Hippocampal formation (tissue), 2 donors: ENCODE results near the gene MYO1C.

ENCODE experiments used
- DNase-seq, 2 donors: peaks; one replicate each; lab custom pipeline; 2025; lab: John Stamatoyannopoulos, UW

The MYO1C gene

GRCh38 chr17:1506649-1507267 lies 14.3 kb upstream of the MYO1C start:
- no peak for DNase-seq

DNA sequence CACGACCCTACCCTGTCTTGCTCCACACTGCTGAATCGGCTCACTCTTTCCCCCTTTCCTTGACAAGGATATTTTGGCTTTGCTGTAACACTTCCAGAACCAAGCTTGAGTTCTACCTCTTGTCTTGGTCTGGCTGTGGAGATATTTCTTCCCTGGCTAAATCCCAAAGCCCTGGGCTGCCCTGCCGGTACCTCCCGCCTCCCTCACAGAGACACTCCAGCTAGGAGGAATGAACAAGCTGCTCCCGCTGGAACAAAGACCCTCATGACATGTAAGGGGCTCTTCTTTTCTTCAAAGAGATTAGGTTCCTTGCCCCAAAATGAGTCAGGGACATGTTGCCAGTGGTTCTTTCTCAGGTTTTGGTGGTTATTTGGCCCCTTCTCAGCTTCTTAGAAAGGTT lies 13.1 kb upstream of the MYO1C start:
- no peak for DNase-seq

DNA sequence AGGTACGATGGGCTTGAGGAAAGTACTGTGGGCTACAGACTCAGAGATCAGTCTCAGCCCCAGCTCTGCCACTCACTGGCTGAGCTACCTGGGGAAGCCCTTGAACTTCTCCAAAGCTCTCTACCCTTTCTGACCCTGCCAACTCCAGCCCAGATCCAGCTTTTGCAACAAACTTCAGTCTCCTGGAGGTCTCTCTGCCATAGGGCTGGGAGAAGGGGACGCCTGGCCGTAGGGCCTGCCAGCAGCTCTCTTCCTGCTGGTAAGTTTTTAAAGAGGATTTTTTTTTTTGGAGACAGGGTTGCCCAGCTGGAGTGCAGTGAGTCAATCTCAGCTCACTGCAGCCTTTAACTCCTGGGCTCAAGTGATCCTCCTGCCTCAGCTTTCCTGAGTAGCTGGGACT lies 12.4 kb upstream of the MYO1C start:
- no peak for DNase-seq

- no peak for DNase-seq
These were observed 11.2 kb upstream of the MYO1C start for GRCh38 chr17:1503699-1504098.

GRCh38 chr17:1498869-1499268 lies 6.4 kb upstream of the MYO1C start:
- no peak for DNase-seq

DNA sequence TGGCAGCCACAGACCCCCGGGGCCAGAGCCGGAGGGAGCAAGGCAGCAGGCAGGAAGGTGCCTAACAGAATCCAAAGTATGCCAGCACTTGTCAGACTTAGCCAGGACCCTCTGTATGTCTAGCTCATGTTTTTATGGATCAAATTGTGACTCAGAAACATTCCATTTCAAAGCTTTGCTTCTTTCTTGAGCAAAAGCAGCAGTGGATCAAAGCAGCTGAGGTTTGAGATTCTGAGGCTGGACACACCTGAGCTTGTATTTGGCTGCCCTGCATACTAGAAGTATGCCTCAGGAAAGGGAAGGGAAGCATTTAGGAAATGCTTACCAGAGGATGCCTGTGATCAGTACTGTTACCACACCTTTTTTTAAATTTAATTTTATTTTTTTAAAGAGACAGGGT lies 5.7 kb upstream of the MYO1C start:
- no peak for DNase-seq

GRCh38 chr17:1497831-1498230 lies 5.3 kb upstream of the MYO1C start:
- DNase-seq: no peak

- no peak for DNase-seq
These were observed 4.4 kb upstream of the MYO1C start for GRCh38 chr17:1496869-1497268.

DNA sequence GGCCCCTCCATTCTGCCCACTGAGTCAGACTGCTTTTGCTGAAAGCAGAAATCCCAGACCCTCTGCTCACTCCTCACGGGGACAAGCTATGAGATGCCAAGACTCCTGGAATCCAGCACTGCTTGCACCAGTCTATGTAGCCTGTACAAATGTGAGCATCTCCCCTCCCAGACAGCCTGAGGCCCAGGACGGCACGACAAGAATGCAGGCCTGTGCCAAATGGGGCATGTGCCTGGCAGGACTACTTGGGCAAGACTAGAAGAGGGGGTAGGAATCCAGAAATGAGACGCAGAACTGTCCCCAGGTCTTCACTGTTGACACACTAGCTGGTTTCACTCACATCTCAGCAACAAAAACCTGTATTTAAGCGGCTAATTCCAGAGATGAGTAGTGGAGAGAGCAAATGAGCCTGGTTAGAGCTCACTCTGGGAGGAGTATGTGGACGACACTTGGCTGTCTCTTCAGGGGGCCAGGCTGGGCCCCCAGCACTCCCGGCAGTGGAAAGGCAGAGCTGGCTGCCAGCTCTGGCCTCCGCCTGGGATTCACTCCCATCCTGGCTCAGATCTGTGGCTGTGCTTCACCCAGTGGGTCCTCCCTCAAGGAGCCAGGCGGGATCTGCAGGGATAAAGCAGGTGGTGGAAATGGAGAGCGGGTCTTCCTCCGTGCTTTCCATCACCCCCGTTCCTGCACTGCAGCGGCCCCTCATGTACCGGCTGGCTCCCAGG lies 2.9 kb upstream of the MYO1C start:
- no peak for DNase-seq

DNA sequence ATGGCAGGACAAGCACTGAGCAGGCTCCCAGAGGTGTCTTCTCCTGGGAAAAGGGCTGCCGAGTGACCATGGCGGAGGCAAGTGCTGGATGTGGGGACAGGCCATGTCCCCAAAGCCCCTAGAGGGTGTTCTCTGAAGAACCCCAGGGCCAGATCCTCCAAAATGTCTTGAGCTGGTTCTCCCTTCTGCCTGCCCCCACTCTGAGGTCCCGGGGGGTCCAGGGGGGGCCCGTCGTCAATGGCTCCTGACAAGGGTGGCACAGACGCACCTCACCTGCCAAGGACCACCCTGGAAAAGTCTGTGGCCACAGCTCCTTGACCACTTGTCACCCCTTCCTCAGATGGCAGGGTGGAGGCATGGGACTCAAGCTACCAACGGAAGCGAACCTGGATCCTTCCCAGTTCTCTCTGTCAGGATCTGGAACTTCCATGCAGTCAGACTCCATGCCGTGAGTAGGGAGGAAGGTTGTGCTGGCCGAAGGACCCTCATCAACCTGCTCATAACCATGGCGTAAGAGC lies 2.3 kb upstream of the MYO1C start:
- DNase-seq: no peak

DNA sequence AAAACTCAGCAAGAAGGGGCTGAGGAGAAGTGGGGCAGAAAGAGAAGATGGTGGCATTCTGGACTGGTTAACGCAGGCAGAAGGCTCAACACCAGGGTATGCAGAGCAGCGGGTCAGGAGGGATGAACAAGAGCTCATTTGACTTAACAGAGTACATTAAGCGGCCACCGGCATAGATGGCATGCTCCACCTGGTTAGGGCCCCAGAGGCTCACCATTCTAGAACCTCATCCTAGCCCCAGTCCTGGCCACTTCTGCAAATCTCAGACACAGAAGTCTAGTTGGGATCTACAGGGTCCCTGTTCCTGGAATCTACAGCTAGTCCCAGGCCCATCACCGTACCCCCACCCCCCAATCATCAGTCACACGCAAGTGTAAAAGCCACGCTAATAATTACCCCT lies 1.7 kb upstream of the MYO1C start:
- no peak for DNase-seq

DNA sequence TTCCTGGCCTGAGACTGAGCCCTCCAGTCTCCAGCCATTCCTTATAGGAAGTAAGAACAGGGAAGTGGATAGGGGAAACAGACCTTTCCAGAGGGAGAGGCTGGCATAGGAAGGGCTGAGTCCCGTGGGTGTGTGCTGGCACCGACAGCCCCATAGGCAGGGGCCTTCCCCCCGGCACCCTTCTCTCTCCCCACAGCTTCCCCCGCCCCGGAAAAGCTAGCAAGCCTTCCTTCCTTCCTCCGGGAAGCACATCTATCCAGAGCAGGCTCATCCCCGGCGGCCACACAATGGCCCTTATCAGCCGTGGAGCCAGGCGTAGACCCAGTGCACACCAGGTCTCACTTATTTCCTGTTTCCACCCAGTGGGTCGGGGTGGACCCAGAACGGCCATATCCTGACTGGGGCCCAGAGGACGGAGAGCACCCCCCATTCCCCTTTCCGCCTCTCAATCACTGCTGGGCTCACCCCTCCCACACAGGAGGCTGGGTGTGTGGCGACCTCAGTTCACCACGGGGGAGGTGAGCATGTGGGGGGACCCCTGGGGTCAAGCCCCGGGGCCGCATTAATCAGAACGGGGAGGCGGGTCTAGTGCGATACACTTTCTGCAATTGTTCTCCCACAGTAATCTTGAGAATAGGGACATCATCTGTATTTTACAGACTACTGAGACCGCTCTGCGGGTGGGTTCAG lies 950 bp upstream of the MYO1C start:
- no peak for DNase-seq

DNA sequence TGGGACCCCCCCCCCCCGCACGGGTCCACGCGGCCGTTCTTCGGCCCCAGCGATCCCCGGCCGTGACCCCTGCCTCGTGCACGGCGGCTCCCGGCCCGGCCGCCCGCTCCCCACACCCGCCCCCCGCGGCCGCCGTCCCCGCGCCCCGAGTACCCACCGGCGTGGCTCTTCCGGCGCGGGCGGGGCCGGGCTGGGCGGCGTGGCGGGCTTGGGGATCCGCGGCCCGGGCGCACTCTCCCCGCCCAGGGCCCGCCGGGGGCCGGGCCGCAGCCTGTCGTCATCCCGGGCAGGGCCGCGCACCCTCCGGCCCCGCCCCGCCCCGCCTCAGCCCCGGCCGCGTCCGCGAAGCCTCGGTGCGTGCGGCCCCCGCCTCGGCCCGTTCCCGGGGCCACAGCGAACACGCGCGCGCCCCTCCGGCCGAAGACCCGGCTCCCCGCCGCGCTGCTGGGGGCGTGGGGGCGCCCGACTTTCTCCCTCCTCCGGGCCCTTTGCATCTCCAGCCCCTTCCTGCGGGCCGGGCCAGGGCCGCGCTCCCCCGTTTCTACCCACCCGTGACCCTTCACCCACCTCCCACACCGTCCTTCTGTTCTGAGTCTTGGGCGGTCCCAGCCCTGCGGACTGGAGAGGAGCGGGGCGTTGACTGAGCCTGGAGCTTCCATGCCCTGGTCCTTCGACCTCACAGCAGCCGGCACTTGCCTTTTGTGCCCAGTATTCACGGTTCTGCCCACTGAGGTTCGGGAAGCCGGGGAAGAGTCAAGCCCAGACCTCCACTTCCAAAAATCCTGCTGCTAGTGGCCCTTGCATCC lies 840 bp downstream of the MYO1C start:
- DNase-seq: peak; percentile 8 to 32

DNA sequence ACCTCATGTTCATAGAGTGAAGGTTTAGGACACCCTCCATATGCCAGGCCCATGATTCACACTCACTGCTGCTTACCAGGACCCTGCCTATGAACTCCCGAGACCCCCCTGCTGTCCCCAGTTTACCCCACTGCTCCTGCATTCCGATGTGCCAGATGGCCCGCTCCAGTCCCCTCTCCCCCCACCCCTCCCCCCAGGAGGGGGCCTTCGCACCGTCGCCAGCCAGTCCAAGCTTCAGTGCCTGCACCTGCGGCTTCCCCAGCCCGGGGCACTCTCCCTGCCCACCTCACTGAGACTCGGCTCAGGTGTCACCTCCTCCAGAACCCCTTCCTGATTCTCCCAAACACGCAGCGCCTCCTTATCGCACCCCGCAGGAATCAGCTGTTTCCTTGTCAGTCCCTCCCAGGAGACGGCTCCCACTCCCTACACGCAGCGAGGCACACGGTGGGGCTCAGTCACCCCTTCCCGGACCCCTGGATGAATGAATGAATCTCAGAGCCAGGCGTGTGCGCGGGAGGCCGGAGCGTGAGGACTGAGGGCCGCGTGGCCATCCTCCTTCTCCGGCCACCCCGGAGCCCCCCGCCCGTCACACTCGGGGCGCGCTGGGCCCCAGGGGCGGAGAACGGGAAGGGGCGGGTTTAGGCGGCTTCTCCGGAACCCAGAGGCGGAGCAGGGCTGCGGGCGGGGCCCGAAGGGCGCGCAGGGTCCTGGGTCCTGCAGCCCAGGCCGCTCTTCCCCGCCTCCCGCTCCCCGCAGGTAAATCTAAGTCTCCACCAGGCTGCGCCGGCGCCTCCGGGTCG lies 1.6 kb downstream of the MYO1C start:
- peak in 1 of 2 donors; percentile 26 for DNase-seq

GRCh38 chr17:1488826-1489270 lies 3.6 kb downstream of the MYO1C start:
- no peak for DNase-seq

- DNase-seq: peak; percentile 65 to 69
These were observed 4.3 kb downstream of the MYO1C start for GRCh38 chr17:1487939-1488825.

GRCh38 chr17:1486802-1487695 lies 5.4 kb downstream of the MYO1C start:
- peak in 1 of 2 donors; percentile 25 for DNase-seq

- no peak for DNase-seq
These were observed 6.8 kb downstream of the MYO1C start for GRCh38 chr17:1485423-1486376.
